Right lobe of liver (tissue), 4 donors: ENCODE data around the gene SERTAD3.

ENCODE experiments used
- POLR2A ChIP-seq: fragments of 450-650 bp; IDR thresholded peaks from one replicate; pipeline ENCODE4 v1.6.1; 2017; ENCODE audit warnings: antibody characterized with exemption, mild to moderate bottlenecking
- TF ChIP-seq, protein P1 (sequence below), 4 donors: fragments of 200-600 bp in 3 of 4; fragments of 450-650 bp in 1 of 4; IDR thresholded peaks; one replicate each; pipeline versions ENCODE4 v1.5.1 to v1.8.0; 2016 to 2022; ENCODE audit warnings: antibody characterized with exemption in 4 of 4, mild to moderate bottlenecking in 2 of 4
- donor health status: DM: no; HTN: no; CAD: no.
- donor health status: DM: no; HTN: no; CAD: no.
- donor health status: DM: no; HTN: yes; CAD: no.

DNA sequence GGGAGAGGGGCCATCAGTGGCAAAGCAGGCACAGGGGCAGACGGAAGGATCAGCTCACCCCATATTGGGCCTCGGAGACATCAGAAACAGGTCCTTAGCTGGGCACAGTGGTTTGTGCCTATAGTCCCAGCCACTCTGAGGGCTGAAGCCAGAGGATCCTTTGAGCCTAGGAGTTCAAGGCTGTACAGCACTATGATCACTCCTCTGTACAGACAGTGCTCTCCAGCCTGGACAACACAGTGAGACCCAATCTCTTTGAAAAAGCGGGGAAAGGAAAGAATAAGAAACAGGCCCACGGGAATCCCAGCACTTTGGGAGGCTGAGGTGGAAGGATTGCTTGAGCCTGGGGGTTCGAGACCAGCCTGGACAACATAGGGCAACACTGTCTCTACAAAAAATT, 24.4 kb downstream of the SERTAD3 start:
- TF ChIP-seq, protein P1, sequence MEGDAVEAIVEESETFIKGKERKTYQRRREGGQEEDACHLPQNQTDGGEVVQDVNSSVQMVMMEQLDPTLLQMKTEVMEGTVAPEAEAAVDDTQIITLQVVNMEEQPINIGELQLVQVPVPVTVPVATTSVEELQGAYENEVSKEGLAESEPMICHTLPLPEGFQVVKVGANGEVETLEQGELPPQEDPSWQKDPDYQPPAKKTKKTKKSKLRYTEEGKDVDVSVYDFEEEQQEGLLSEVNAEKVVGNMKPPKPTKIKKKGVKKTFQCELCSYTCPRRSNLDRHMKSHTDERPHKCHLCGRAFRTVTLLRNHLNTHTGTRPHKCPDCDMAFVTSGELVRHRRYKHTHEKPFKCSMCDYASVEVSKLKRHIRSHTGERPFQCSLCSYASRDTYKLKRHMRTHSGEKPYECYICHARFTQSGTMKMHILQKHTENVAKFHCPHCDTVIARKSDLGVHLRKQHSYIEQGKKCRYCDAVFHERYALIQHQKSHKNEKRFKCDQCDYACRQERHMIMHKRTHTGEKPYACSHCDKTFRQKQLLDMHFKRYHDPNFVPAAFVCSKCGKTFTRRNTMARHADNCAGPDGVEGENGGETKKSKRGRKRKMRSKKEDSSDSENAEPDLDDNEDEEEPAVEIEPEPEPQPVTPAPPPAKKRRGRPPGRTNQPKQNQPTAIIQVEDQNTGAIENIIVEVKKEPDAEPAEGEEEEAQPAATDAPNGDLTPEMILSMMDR (IDR thresholded peaks at IDR 0.05) = no peak
- no peak for TF ChIP-seq POLR2A
